Omental fat pad (tissue), 4 donors: ENCODE data around the gene EPB41L3. TPM values are rescaled to one million over a fixed set of nuclear protein-coding genes. Genes with fewer than 3 reads are reported as not detected.

Experiments
- ATAC-seq: fragments of 150-250 bp; one replicate; pipeline ENCODE4 v1.9.1; 2016; ENCODE audit warnings: mild to moderate bottlenecking, moderate library complexity; ENCODE audit not compliant: low FRiP score
- DNase-seq: peaks from one replicate; pipeline ENCODE4 v3.0.0-alpha.2; 2019; ENCODE audit warnings: low spot score
- total RNA-seq, 4 donors: library from RNA; depleted of rRNA; stranded (reverse); fragments of >200 nt; gene quantifications; one replicate each; pipeline ENCODE4 v1.1.0, GENCODE V29; 2016
- TF ChIP-seq, protein P1 (sequence below), 3 donors: fragments of 450-650 bp; IDR thresholded peaks; one replicate each; pipeline ENCODE4 v1.5.1; 2016 to 2017; ENCODE audit warnings: antibody characterized with exemption in 3 of 3, mild to moderate bottlenecking in 3 of 3, moderate library complexity in 2 of 3

EPB41L3 gene
- total RNA-seq, 4 donors from 2014 or later: 138 to 319 (median 184) TPM

DNA sequence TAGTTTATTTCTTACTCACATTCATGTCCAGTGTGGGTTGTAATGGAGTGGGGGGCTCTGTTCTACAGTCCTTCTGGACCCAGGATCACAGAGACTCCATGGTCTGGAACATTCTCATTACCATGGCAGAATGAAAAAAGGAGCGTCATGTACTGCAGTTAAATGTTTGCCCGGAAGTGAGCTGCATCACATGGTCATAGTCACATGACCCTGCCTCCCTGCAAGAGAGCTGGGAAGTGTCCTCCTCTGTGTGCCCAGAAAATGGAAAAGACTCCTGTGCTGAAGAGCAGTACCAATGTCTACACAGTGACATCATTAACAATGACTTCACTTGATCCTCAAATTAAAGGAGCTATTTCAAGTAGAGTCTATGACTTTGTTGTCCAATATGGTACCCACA, 174.3 kb downstream of the EPB41L3 start:
- DNase-seq (no peak), ATAC-seq (no peak)
- TF ChIP-seq, protein P1, sequence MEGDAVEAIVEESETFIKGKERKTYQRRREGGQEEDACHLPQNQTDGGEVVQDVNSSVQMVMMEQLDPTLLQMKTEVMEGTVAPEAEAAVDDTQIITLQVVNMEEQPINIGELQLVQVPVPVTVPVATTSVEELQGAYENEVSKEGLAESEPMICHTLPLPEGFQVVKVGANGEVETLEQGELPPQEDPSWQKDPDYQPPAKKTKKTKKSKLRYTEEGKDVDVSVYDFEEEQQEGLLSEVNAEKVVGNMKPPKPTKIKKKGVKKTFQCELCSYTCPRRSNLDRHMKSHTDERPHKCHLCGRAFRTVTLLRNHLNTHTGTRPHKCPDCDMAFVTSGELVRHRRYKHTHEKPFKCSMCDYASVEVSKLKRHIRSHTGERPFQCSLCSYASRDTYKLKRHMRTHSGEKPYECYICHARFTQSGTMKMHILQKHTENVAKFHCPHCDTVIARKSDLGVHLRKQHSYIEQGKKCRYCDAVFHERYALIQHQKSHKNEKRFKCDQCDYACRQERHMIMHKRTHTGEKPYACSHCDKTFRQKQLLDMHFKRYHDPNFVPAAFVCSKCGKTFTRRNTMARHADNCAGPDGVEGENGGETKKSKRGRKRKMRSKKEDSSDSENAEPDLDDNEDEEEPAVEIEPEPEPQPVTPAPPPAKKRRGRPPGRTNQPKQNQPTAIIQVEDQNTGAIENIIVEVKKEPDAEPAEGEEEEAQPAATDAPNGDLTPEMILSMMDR (IDR thresholded peaks at IDR 0.05): no peak

DNA sequence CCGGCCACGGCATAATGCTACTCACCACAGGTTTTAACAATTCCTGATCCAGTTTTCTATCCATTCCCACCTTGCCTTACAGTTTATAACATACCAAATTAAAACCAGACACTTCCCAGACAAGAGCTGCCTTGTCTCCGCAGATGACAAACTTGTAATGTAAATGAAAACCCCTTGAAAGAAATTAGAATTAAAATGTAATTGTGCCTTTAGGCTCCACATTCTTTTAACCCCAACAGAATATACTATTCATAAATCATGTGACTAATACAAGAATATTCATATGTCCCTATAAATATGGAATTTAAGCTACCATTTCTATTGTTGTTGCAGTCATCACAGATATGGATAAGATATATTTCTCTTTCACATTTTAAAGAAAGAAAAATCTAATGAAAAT, 178.4 kb downstream of the EPB41L3 start:
- ATAC-seq: no peak
- no peak for DNase-seq
- TF ChIP-seq, protein P1 (IDR thresholded peaks at IDR 0.05): no peak

DNA sequence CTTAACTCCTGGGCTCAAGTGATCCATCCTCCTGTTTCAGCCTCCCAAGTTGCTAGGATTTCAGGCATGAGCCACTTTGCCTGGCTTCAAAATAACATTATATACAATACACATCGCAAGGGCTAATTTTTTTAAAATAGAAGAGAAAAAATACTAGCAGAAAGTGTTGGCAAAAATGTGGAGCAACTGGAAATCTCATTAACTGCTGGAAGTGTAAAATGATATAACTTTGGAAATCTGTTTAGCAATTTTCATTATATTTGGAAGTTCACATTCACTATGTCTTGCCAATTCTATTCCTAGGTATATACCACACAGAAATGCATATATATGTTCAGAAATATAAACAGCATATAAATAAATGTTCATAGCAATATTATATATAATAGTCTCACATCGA, 193.2 kb downstream of the EPB41L3 start:
- TF ChIP-seq, protein P1 (IDR thresholded peaks at IDR 0.05): no peak
- DNase-seq (no peak), ATAC-seq (no peak)

Other genes starting within 250 kb of the EPB41L3 start
- gene ZBTB14, start 248.3 kb downstream of the EPB41L3 start, total RNA-seq: 10 to 100 TPM in 2 of 4 donors, 1 to 10 TPM in 2; 6.8 to 18.8 (median 10.9) TPM